Cardiac muscle cell (in vitro differentiated cells and primary cell): ENCODE measurements around the gene SPATA9. TPM values are rescaled to one million over a fixed set of nuclear protein-coding genes. Genes with fewer than 3 reads are reported as not detected.

ENCODE experiments used
- DNase-seq, 2 donors: peaks; one replicate each; pipeline versions ENCODE4 v3.0.0 to v3.0.0-alpha.2; 2010 to 2017; ENCODE audit warnings: low read depth in 1 of 2, low spot score in 1 of 2
- H3K27ac ChIP-seq: fragments of 200-600 bp; sonication (generic); 2 replicates; pipeline ENCODE4 v1.5.1; 2016
- H3K27me3 ChIP-seq: fragments of 200-600 bp; sonication (generic); 2 replicates; pipeline ENCODE4 v1.6.0; 2016; ENCODE audit warnings: control low read depth
- H3K36me3 ChIP-seq: fragments of 200-600 bp; sonication (generic); 2 replicates; pipeline ENCODE4 v1.5.1; 2016; ENCODE audit warnings: control low read depth
- H3K4me1 ChIP-seq: fragments of 200-600 bp; sonication (generic); 2 replicates; pipeline ENCODE4 v1.8.1; 2017; ENCODE audit warnings: low read depth, mild to moderate bottlenecking, mixed run types
- H3K4me3 ChIP-seq: fragments of 200-600 bp; sonication (generic); 2 replicates; pipeline ENCODE4 v1.5.1; 2016; ENCODE audit warnings: mild to moderate bottlenecking
- H3K9me3 ChIP-seq: fragments of 200-600 bp; sonication (generic); 2 replicates; pipeline ENCODE4 v1.5.1; 2017; ENCODE audit warnings: low read depth, mild to moderate bottlenecking, control low read depth
- CTCF ChIP-seq: IDR thresholded peaks from 2 replicates; pipeline ENCODE4 v1.5.1; 2012; ENCODE audit warnings: low read depth, mild to moderate bottlenecking, low read length
- polyA plus RNA-seq: library from polyadenylated mRNA; unstranded; fragments of >200 nt; fragmentation: Nextera tagmentation; extraction: Ambion mirVana; gene quantifications from 2 replicates; pipeline ENCODE4 v1.2.1, GENCODE V29; 2016
- total RNA-seq: library from RNA; depleted of rRNA; stranded (reverse); fragments of >200 nt; gene quantifications from 2 replicates; pipeline ENCODE4 v1.2.3, GENCODE V29; 2016

SPATA9 gene
- total and polyA plus RNA-seq, 2 experiments from 2014 or later, result 0.45 to 1.3 TPM

GRCh38 chr5:95729115-95730010 is 46.6 kb upstream of the SPATA9 start:
- peak overlapping the region; percentile 96 for H3K27ac ChIP-seq
- peaks cover 36% of the 10 kb centered on the region for H3K4me1 ChIP-seq
- no peak for TF ChIP-seq CTCF
- no peaks in the 10 kb centered on the region for H3K9me3 ChIP-seq
- no peak for DNase-seq
- no peaks in the 10 kb centered on the region for H3K36me3 ChIP-seq
- peak overlapping the region; percentile 96 for H3K4me3 ChIP-seq
- H3K27me3 ChIP-seq, result no peaks in the 10 kb centered on the region

GRCh38 chr5:95728494-95729114 is 45.8 kb upstream of the SPATA9 start:
- Histone ChIP-seq H3K27me3 (no peaks in the 10 kb centered on the region), H3K27ac (peak overlapping the region; percentile 96), H3K4me3 (no peak overlapping the region), H3K4me1 (peaks cover 35% of the 10 kb centered on the region), H3K36me3 (no peaks in the 10 kb centered on the region), H3K9me3 (no peaks in the 10 kb centered on the region)
- DNase-seq, result peak in 1 of 2 donors; percentile 70
- no peak for TF ChIP-seq CTCF

GRCh38 chr5:95727764-95728191 is 45.0 kb upstream of the SPATA9 start:
- DNase-seq, result peak in 1 of 2 donors; percentile 36
- H3K9me3 ChIP-seq, result no peaks in the 10 kb centered on the region
- H3K27ac ChIP-seq, result peak overlapping the region; percentile 96
- H3K4me3 ChIP-seq, result no peak overlapping the region
- TF ChIP-seq CTCF, result no peak
- H3K36me3 ChIP-seq, result no peaks in the 10 kb centered on the region
- peaks cover 42% of the 10 kb centered on the region for H3K4me1 ChIP-seq
- no peaks in the 10 kb centered on the region for H3K27me3 ChIP-seq

GRCh38 chr5:95726811-95727763 is 44.3 kb upstream of the SPATA9 start:
- Histone ChIP-seq H3K4me3 (no peak overlapping the region), H3K27me3 (no peaks in the 10 kb centered on the region), H3K36me3 (no peaks in the 10 kb centered on the region), H3K9me3 (no peaks in the 10 kb centered on the region), H3K27ac (peak overlapping the region; percentile 96), H3K4me1 (peaks cover 42% of the 10 kb centered on the region)
- TF ChIP-seq CTCF, result no peak
- DNase-seq, result peak in 1 of 2 donors; percentile 24
